Kidney epithelial cell (primary cell): ENCODE results near the gene FOXQ1. TPM values are rescaled to one million over a fixed set of nuclear protein-coding genes. Genes with fewer than 3 reads are reported as not detected.

Experiments used
- DNase-seq: peaks from one replicate; pipeline ENCODE4 v3.0.0-alpha.2; 2010; ENCODE audit warnings: low read depth
- H3K27me3 ChIP-seq: 2 replicates; pipeline ENCODE4 v1.6.0; 2011; ENCODE audit warnings: low read length; ENCODE audit not compliant: control insufficient read depth, insufficient read depth
- H3K36me3 ChIP-seq: 2 replicates; pipeline ENCODE4 v1.5.1; 2011; ENCODE audit warnings: low read length; ENCODE audit not compliant: control insufficient read depth, insufficient read depth
- H3K4me3 ChIP-seq: 2 replicates; pipeline ENCODE4 v1.5.1; 2011; ENCODE audit warnings: low read depth, mild to moderate bottlenecking, control low read depth, low read length
- CTCF ChIP-seq: IDR thresholded peaks from 2 replicates; pipeline ENCODE4 v1.5.1; 2011; ENCODE audit warnings: mild to moderate bottlenecking, moderate library complexity, low read length, control low read depth, inconsistent platforms; ENCODE audit not compliant: insufficient read depth, poor library complexity, severe bottlenecking
- total RNA-seq: library from RNA; depleted of rRNA; stranded (reverse); fragments of >200 nt; gene quantifications from 2 replicates; pipeline ENCODE4 v1.2.3, GENCODE V29; 2015

The FOXQ1 gene
- total RNA-seq, 1 donor from 2014 or later: 6.9 TPM

GRCh38 chr6:1335367-1336037, 23.6 kb downstream of the FOXQ1 start:
- no peak overlapping the region for H3K4me3 ChIP-seq
- H3K27me3 ChIP-seq: no peaks in the 10 kb centered on the region
- no peaks in the 10 kb centered on the region for H3K36me3 ChIP-seq
- DNase-seq: peak; percentile 96
- TF ChIP-seq CTCF: no peak

DNA sequence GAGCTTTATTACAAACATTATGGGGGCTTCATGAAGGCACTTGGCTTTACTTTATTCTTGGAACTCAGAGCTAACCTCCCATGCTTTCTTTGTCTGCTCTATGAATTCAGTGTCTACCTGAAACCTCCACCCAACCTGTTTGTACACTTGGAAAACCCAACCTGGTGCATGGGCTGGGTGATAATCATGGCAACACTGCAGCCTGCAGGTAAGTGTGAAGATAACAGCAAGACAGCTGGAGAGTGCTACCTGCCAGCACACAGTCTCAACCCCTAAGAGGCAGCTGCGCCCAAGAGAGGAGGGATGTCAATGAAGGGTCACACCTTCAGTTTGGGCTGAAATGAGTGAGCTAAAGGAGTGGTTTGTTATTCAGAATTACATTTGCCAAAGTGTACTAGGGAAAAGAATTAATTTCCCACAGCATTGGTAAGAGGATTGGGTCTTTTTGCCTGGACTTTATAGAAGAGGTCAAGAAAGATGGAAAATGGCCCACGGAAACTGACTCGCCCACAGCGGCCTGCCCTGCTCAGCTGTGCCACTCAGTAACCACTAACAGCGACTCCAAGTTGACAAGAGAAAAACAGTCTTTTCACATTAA, 24.4 kb downstream of the FOXQ1 start:
- Histone ChIP-seq H3K4me3 (no peak overlapping the region), H3K27me3 (no peaks in the 10 kb centered on the region), H3K36me3 (no peaks in the 10 kb centered on the region)
- peak; percentile 60 for TF ChIP-seq CTCF
- no peak for DNase-seq

DNA sequence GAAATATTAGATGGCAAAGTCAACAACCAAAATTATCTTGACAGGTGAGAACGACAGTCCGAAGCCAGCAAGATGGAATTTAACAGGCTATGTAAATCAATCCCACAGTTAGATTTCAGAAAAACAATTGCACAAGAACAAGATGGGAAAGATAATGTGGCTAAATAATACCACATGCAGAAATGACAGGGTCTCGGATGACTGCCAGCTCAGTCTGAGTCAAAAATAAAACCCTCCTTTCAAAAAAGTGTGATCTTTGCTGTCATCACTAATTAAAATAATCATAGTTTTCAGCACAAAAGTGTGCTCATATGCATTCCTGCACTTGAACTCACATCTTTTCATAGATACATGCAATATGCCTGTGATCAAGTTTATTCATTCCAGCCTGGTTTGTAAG, 25.9 kb downstream of the FOXQ1 start:
- Histone ChIP-seq H3K36me3 (no peaks in the 10 kb centered on the region), H3K4me3 (no peak overlapping the region), H3K27me3 (no peaks in the 10 kb centered on the region)
- no peak for TF ChIP-seq CTCF
- no peak for DNase-seq

- TF ChIP-seq CTCF: no peak
- no peak overlapping the region for H3K4me3 ChIP-seq
- H3K27me3 ChIP-seq: peaks cover 3% of the 10 kb centered on the region
- no peak for DNase-seq
- H3K36me3 ChIP-seq: no peaks in the 10 kb centered on the region
Observed at GRCh38 chr6:1346101-1346500, 34.2 kb downstream of the FOXQ1 start.

DNA sequence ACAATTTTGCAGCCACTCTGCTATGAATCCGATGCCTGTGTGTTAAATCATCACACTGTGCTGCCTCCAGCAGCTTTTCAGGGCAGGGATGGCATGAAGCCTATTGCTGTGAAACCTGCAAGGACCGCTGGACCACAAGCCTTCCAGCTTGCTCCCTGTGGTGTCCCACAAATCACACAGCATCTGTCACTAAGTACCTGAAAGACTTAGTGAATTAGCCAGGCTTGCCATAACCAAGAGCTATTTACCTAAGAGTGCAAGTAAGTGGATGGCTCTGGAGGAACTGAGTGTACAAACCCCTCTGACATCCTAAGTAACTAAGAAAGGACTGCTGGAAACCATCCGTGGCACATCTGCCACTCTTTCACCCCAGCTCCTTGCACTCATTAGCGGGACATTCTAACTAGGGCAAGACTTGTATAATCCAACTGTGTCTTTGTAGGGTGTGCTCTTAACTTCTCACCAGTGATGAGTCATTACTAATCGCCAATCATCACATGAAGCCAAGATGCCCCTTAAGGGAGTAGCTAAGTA, 34.7 kb downstream of the FOXQ1 start:
- Histone ChIP-seq H3K36me3 (no peaks in the 10 kb centered on the region), H3K4me3 (no peak overlapping the region), H3K27me3 (peaks cover 3% of the 10 kb centered on the region)
- TF ChIP-seq CTCF: no peak
- no peak for DNase-seq

DNA sequence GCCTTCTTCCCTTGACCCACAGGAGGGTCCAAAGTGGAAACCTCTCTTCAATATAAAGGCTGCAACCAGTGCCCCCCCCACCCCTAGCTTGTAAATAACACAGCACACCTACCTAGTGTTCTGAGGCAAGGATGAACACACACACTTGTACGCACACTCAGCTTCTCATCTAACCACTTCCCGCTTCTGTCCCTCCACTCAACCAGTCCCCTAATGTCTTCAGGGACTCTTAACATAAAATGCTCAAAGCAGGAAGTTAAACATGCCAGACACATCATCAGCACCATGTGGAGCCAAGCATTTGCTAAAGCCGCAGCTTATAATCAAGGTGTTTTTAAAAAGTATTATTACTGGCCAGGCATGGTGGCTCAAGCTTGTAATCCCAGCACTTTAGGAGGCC, 35.3 kb downstream of the FOXQ1 start:
- H3K27me3 ChIP-seq: peaks cover 3% of the 10 kb centered on the region

More for the DNA sequence above, 35.3 kb downstream of the FOXQ1 start:
- Histone ChIP-seq H3K4me3 (no peak overlapping the region), H3K36me3 (no peaks in the 10 kb centered on the region)
- no peak for TF ChIP-seq CTCF
- no peak for DNase-seq
